HFFc6 (cell line): ENCODE measurements around the gene GTF2A1L. TPM values are rescaled to one million over a fixed set of nuclear protein-coding genes. Genes with fewer than 3 reads are reported as not detected.
A peak's percentile ranks its signal among the peaks of the same experiment; 100 is the strongest.

ENCODE experiments used
- DNase-seq: peaks from one replicate; pipeline ENCODE4 v3.0.0-alpha.2; 2018
- H3K27ac Mint-ChIP-seq: 2 replicates; pipeline ENCODE4 v1.8.0; 2020; ENCODE audit warnings: mild to moderate bottlenecking, mixed read lengths
- H3K27me3 Mint-ChIP-seq: 2 replicates; pipeline ENCODE4 v1.8.0; 2021; ENCODE audit warnings: mild to moderate bottlenecking, moderate library complexity, mixed read lengths; ENCODE audit not compliant: insufficient read depth
- H3K36me3 Mint-ChIP-seq: 2 replicates; pipeline ENCODE4 v1.8.0; 2021; ENCODE audit warnings: low read depth, mixed read lengths
- H3K4me1 Mint-ChIP-seq: 2 replicates; pipeline ENCODE4 v1.8.0; 2020; ENCODE audit warnings: low read depth, mixed read lengths
- H3K4me3 Mint-ChIP-seq: 2 replicates; pipeline ENCODE4 v1.8.0; 2020; ENCODE audit warnings: mild to moderate bottlenecking, moderate library complexity, mixed read lengths
- H3K9me3 Mint-ChIP-seq: 2 replicates; pipeline ENCODE4 v1.8.0; 2020; ENCODE audit warnings: mild to moderate bottlenecking, mixed read lengths
- CTCF ChIP-seq: fragments of 200-600 bp; sonication (generic); IDR thresholded peaks from 2 replicates; pipeline ENCODE4 v1.5.0; 2021; ENCODE audit warnings: antibody characterized with exemption, mild to moderate bottlenecking
- total RNA-seq, 6 experiments: library from RNA; stranded (reverse); fragmentation: NEBNext Ultra II Directional; extraction: Animal tissue kit (Norgen Biotek cat#: 25700); gene quantifications; 2 replicates in 1 of 6; 3 replicates in 5 of 6; pipeline ENCODE4 v1.2.3, GENCODE V29; 2021

The GTF2A1L gene
- total RNA-seq, 6 experiments from 2014 or later = not detected

GRCh38 chr2:48626047-48626446 lies 8.4 kb downstream of the GTF2A1L start:
- Mint-ChIP-seq H3K27ac (no peak overlapping the region), H3K4me1 (no peaks in the 10 kb centered on the region), H3K9me3 (peaks cover 6% of the 10 kb centered on the region; the same call in 1 of the 2 replicates), H3K36me3 (no peaks in the 10 kb centered on the region), H3K27me3 (no peaks in the 10 kb centered on the region), H3K4me3 (no peak overlapping the region)
- no peak for DNase-seq
- no peak for TF ChIP-seq CTCF

- no peak for DNase-seq
- TF ChIP-seq CTCF = no peak
- Mint-ChIP-seq H3K27ac (no peak overlapping the region), H3K9me3 (peaks cover 12% of the 10 kb centered on the region; the same call in 1 of the 2 replicates), H3K27me3 (no peaks in the 10 kb centered on the region), H3K4me1 (no peaks in the 10 kb centered on the region), H3K36me3 (no peaks in the 10 kb centered on the region), H3K4me3 (no peak overlapping the region)
Measured at GRCh38 chr2:48633143-48633542, 15.5 kb downstream of the GTF2A1L start.

- Mint-ChIP-seq H3K27me3 (no peaks in the 10 kb centered on the region), H3K27ac (no peak overlapping the region), H3K9me3 (peaks cover 12% of the 10 kb centered on the region; the same call in 1 of the 2 replicates), H3K36me3 (no peaks in the 10 kb centered on the region), H3K4me1 (no peaks in the 10 kb centered on the region), H3K4me3 (no peak overlapping the region)
- TF ChIP-seq CTCF = no peak
- no peak for DNase-seq
Measured at GRCh38 chr2:48635786-48636185, 18.1 kb downstream of the GTF2A1L start.

GRCh38 chr2:48638261-48638660 lies 20.6 kb downstream of the GTF2A1L start:
- Mint-ChIP-seq H3K4me3 (no peak overlapping the region), H3K9me3 (peaks cover 12% of the 10 kb centered on the region; the same call in 1 of the 2 replicates), H3K27ac (no peak overlapping the region), H3K36me3 (no peaks in the 10 kb centered on the region), H3K27me3 (no peaks in the 10 kb centered on the region; the same call in none of the 2 replicates), H3K4me1 (no peaks in the 10 kb centered on the region)
- no peak for TF ChIP-seq CTCF
- no peak for DNase-seq

GRCh38 chr2:48651158-48651790 lies 33.6 kb downstream of the GTF2A1L start:
- Mint-ChIP-seq H3K27ac (no peak overlapping the region), H3K4me1 (no peaks in the 10 kb centered on the region), H3K4me3 (no peak overlapping the region), H3K27me3 (no peaks in the 10 kb centered on the region; the same call in 1 of the 2 replicates), H3K9me3 (no peaks in the 10 kb centered on the region; the same call in 1 of the 2 replicates), H3K36me3 (no peaks in the 10 kb centered on the region)
- no peak for TF ChIP-seq CTCF
- peak; percentile 3 for DNase-seq
